ENCODE data around the gene OR1N2. TPM values are rescaled to one million over a fixed set of nuclear protein-coding genes. Genes with fewer than 3 reads are reported as not detected.

The OR1N2 gene
- polyA plus RNA-seq, 4 donors, result not detected

Other genes with a start within 250 kb of the OR1N2 start
- gene PTGS1, start 182.1 kb upstream of the OR1N2 start, polyA plus RNA-seq (ENCODE audit: insufficient read length in 4 of 4), result 1 to 10 TPM; 3.2 to 6.7 (median 6.2) TPM
- gene OR1J1, start 75.2 kb upstream of the OR1N2 start, polyA plus RNA-seq (ENCODE audit: insufficient read length in 4 of 4), result not detected
- not detected for gene OR1J2, start 42.3 kb upstream of the OR1N2 start, polyA plus RNA-seq (ENCODE audit: insufficient read length in 4 of 4)
- not detected for gene OR1J4, start 34.0 kb upstream of the OR1N2 start, polyA plus RNA-seq (ENCODE audit: insufficient read length in 4 of 4)
- not detected for gene OR1N1, start 25.8 kb upstream of the OR1N2 start, polyA plus RNA-seq (ENCODE audit: insufficient read length in 4 of 4)
- gene OR1L8, start 30.3 kb downstream of the OR1N2 start, polyA plus RNA-seq (ENCODE audit: insufficient read length in 4 of 4), result under 1 TPM; 0.11 to 0.30 (median 0.20) TPM
- not detected for gene OR1Q1, start 61.6 kb downstream of the OR1N2 start, polyA plus RNA-seq (ENCODE audit: insufficient read length in 4 of 4)
- gene OR1B1, start 104.5 kb downstream of the OR1N2 start, polyA plus RNA-seq (ENCODE audit: insufficient read length in 4 of 4), result not detected
- gene OR1L1, start 108.6 kb downstream of the OR1N2 start, polyA plus RNA-seq (ENCODE audit: insufficient read length in 4 of 4), result not detected
- not detected for gene OR1L3, start 122.0 kb downstream of the OR1N2 start, polyA plus RNA-seq (ENCODE audit: insufficient read length in 4 of 4)
- gene OR1L4, start 170.9 kb downstream of the OR1N2 start, polyA plus RNA-seq (ENCODE audit: insufficient read length in 4 of 4), result not detected
- not detected for gene OR1L6, start 189.2 kb downstream of the OR1N2 start, polyA plus RNA-seq (ENCODE audit: insufficient read length in 4 of 4)
- not detected for gene OR5C1, start 235.8 kb downstream of the OR1N2 start, polyA plus RNA-seq (ENCODE audit: insufficient read length in 4 of 4)
- not detected for gene OR1K1, start 247.0 kb downstream of the OR1N2 start, polyA plus RNA-seq (ENCODE audit: insufficient read length in 4 of 4)